ENCODE measurements around the gene PEX5L. TPM values are rescaled to one million over a fixed set of nuclear protein-coding genes. Genes with fewer than 3 reads are reported as not detected.

PEX5L gene
- total RNA-seq, 1 donor from 2014 or later = under 0.01 TPM

GRCh38 chr3:179750720-179751328, 285.9 kb downstream of the PEX5L start:
- FAIRE-seq = no peak
- no peaks in the 10 kb centered on the region for H3K27me3 ChIP-seq (ENCODE audit: control insufficient read depth, insufficient read depth, low read length)
- DNase-seq (ENCODE audit: low read depth) = peak; percentile 21

GRCh38 chr3:179745716-179746115, 291.0 kb downstream of the PEX5L start:
- no peak overlapping the region for H3K4me3 ChIP-seq (ENCODE audit: low read depth, low read length)
- H3K36me3 ChIP-seq (ENCODE audit: control insufficient read depth, insufficient read depth, low read length) = no peaks in the 10 kb centered on the region
- DNase-seq (ENCODE audit: low read depth) = no peak
- TF ChIP-seq CTCF (IDR thresholded peaks at IDR 0.05; ENCODE audit: insufficient read depth, low read length, severe bottlenecking) = no peak
- H3K27me3 ChIP-seq (ENCODE audit: control insufficient read depth, insufficient read depth, low read length) = no peaks in the 10 kb centered on the region
- FAIRE-seq = no peak

More at GRCh38 chr3:179750720-179751328, 285.9 kb downstream of the PEX5L start:
- no peaks in the 10 kb centered on the region for H3K36me3 ChIP-seq (ENCODE audit: control insufficient read depth, insufficient read depth, low read length)
- no peak overlapping the region for H3K4me3 ChIP-seq (ENCODE audit: low read depth, low read length)
- TF ChIP-seq CTCF (IDR thresholded peaks at IDR 0.05; ENCODE audit: insufficient read depth, low read length, severe bottlenecking) = peak; percentile 59

GRCh38 chr3:179745079-179745478, 291.7 kb downstream of the PEX5L start:
- Histone ChIP-seq H3K36me3 (ENCODE audit: control insufficient read depth, insufficient read depth, low read length) (no peaks in the 10 kb centered on the region), H3K4me3 (ENCODE audit: low read depth, low read length) (no peak overlapping the region), H3K27me3 (ENCODE audit: control insufficient read depth, insufficient read depth, low read length) (no peaks in the 10 kb centered on the region)
- TF ChIP-seq CTCF (IDR thresholded peaks at IDR 0.05; ENCODE audit: insufficient read depth, low read length, severe bottlenecking) = no peak
- DNase-seq (ENCODE audit: low read depth) (no peak), FAIRE-seq (no peak)

All from bronchial epithelial cell (primary cell).